Activated T-cell treated with anti-CD3 and anti-CD28 coated beads, Interleukin-2, amount 50 U/mL, for 48 hours (primary cell): ENCODE data around the gene ZFHX3.
"Not testable (repeated sequence)": the region's sequence is repeated elsewhere in the genome, so short reads cannot be mapped to it uniquely, and the experiment has no call there.

ENCODE experiments used
- DNase-seq, 2 experiments: peaks; one replicate each; pipeline ENCODE4 v3.0.0-alpha.2; 2020

ZFHX3 gene

GRCh38 chr16:73047536-73048291 lies at the start of gene ZFHX3:
Gene ZFHX3 (minus strand): TSS chr16:73048128. CDS start chr16:72960145, 87,983 bp downstream.
- DNase-seq: peak in 1 of 2 experiments; percentile 28

- no peak for DNase-seq
These were observed 48.6 kb upstream of the ZFHX3 start for GRCh38 chr16:73096510-73096909.

- no peak for DNase-seq
These were observed 48.0 kb upstream of the ZFHX3 start for GRCh38 chr16:73095885-73096421.

- no peak for DNase-seq
These were observed 47.4 kb upstream of the ZFHX3 start for GRCh38 chr16:73095142-73095820.

- DNase-seq: no peak
These were observed 46.4 kb upstream of the ZFHX3 start for GRCh38 chr16:73094371-73094770.

GRCh38 chr16:73093146-73094144 lies 45.5 kb upstream of the ZFHX3 start:
- DNase-seq: no peak

- DNase-seq: no peak
These were observed 44.4 kb upstream of the ZFHX3 start for GRCh38 chr16:73092236-73092781.

- DNase-seq: no peak
These were observed 43.2 kb upstream of the ZFHX3 start for GRCh38 chr16:73091174-73091573.

GRCh38 chr16:73089420-73089819 lies 41.5 kb upstream of the ZFHX3 start:
- no peak for DNase-seq

- no peak for DNase-seq
These were observed 38.2 kb upstream of the ZFHX3 start for GRCh38 chr16:73086108-73086507.

GRCh38 chr16:73083271-73083670 lies 35.3 kb upstream of the ZFHX3 start:
- DNase-seq: no peak

GRCh38 chr16:73082634-73083051 lies 34.7 kb upstream of the ZFHX3 start:
- DNase-seq: not testable (repeated sequence)

- DNase-seq: no peak
These were observed 33.0 kb upstream of the ZFHX3 start for GRCh38 chr16:73080931-73081330.

GRCh38 chr16:73076324-73076810 lies 28.4 kb upstream of the ZFHX3 start:
- DNase-seq: no peak

GRCh38 chr16:73074382-73074781 lies 26.5 kb upstream of the ZFHX3 start:
- no peak for DNase-seq

GRCh38 chr16:73072051-73072450 lies 24.1 kb upstream of the ZFHX3 start:
- not testable (repeated sequence) for DNase-seq

- no peak for DNase-seq
These were observed 23.4 kb upstream of the ZFHX3 start for GRCh38 chr16:73071131-73071940.

- DNase-seq: no peak
These were observed 21.8 kb upstream of the ZFHX3 start for GRCh38 chr16:73069581-73070262.

GRCh38 chr16:73068541-73069401 lies 20.8 kb upstream of the ZFHX3 start:
- no peak for DNase-seq
